Measurements from ENCODE around the gene C16orf95.

GRCh38 chr16:87338155-87338765, 21.1 kb upstream of the C16orf95 start:
- no peak for TF ChIP-seq TAF1 (IDR thresholded peaks at IDR 0.05; ENCODE audit: low read depth)
- no peak for TF ChIP-seq YY1 (IDR thresholded peaks at IDR 0.05; ENCODE audit: low read depth)
- no peak for TF ChIP-seq REST (IDR thresholded peaks at IDR 0.05; ENCODE audit: low read depth)

Measured in Ishikawa (cell line).